Stomach (tissue), 4 donors: ENCODE data around the gene PLEKHH1.

Experiments
- CTCF ChIP-seq, 7 experiments: fragments of 450-650 bp in 4 of 7; fragments of 200-600 bp in 3 of 7; sonication (generic) in 3 of 7; IDR thresholded peaks; one replicate each; pipeline ENCODE4 v1.5.1; 2016 to 2019; ENCODE audit warnings: antibody characterized with exemption in 7 of 7, control low read depth in 2 of 7, mild to moderate bottlenecking in 1 of 7
- POLR2A ChIP-seq, 4 donors: fragments of 450-650 bp; IDR thresholded peaks; one replicate each; pipeline ENCODE4 v1.6.1; 2016; ENCODE audit warnings: antibody characterized with exemption in 4 of 4, control low read depth in 2 of 4, mild to moderate bottlenecking in 1 of 4, moderate library complexity in 1 of 4
- POLR2AphosphoS5 ChIP-seq, 3 donors: sonication (generic); formaldehyde crosslinking; IDR thresholded peaks; one replicate each; pipeline ENCODE4 v1.6.1; 2016; ENCODE audit warnings: antibody characterized with exemption in 3 of 3

GRCh38 chr14:67638642-67639041, 105.6 kb downstream of the PLEKHH1 start:
- TF ChIP-seq CTCF (IDR thresholded peaks at IDR 0.05) (no peak), POLR2AphosphoS5 (IDR thresholded peaks at IDR 0.05) (no peak), POLR2A (IDR thresholded peaks at IDR 0.05) (no peak)
